Fibroblast of skin of right quadriceps (primary cell): ENCODE measurements around the gene ZC3H12A.
A peak's percentile ranks its signal among the peaks of the same experiment; 100 is the strongest.
"Not testable (repeated sequence)": the region's sequence is repeated elsewhere in the genome, so short reads cannot be mapped to it uniquely, and the experiment has no call there.

Experiments used
- DNase-seq: peaks from one replicate; pipeline ENCODE4 v3.0.0-alpha.2; 2013

ZC3H12A gene

DNA sequence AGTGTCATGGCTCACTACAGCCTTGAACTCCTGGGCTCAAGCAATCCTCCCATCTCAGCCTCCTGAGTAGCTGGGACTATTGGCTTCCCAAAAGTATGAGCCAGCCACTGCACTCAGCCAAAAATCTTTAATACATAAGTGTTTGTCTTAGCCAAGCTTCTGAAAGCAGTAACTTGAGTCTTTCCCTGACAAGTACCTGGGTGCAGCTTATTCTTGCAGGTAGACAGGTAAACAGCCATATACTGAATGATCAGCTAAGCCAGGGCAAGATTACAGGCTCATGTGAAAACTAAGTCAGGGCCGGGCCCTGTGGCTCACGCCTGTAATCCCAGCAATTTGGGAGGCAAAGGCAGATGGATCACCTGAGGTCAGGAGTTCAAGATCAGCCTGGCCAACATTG, 32.4 kb downstream of the ZC3H12A start:
- DNase-seq, result no peak

DNA sequence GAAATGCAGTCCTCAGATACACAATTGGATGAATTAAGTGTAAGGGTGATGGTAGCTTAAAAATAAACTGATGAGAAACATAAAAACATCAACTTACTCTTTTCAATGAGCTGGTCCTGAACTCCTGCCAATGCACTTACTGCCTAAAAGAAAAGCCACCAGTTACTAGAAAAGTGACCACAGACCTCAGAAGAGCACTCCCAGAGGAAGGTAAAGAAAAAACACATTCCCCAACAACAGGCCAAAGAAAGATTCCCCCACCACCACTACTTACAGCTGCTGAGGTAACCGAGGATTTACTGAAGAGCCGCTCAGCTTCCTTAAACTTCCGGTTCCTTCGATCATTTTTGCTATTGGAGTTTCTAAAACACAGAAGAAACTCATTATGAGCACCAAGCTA, 34.8 kb downstream of the ZC3H12A start:
- peak; percentile 21 for DNase-seq

DNA sequence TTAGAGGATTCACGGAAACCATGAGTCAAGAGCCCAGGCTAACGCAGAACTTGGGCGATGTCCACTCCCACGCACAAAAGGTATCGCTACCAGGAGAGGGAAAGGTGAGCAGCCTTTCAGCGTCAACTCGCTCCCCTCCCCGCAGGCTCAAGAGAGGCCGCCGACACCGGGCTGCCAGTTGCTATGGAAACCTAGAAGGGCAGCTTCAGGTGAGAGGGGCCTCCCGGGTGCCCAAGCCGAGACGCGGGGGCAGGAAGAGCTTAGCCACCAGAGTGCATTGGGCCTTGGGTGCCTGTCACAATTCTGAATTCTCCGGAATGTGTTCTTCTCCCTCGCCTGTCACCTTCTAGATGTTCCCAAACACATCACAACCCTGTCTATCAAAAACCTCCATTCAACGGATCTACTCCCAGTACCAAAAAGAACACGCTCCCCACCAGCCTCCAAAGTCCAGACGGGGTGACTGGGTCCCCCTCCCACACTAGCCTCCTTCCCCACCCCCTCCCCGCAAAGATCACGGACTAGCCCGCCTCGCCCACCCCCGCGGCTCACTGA, 39.5 kb downstream of the ZC3H12A start:
- no peak for DNase-seq

DNA sequence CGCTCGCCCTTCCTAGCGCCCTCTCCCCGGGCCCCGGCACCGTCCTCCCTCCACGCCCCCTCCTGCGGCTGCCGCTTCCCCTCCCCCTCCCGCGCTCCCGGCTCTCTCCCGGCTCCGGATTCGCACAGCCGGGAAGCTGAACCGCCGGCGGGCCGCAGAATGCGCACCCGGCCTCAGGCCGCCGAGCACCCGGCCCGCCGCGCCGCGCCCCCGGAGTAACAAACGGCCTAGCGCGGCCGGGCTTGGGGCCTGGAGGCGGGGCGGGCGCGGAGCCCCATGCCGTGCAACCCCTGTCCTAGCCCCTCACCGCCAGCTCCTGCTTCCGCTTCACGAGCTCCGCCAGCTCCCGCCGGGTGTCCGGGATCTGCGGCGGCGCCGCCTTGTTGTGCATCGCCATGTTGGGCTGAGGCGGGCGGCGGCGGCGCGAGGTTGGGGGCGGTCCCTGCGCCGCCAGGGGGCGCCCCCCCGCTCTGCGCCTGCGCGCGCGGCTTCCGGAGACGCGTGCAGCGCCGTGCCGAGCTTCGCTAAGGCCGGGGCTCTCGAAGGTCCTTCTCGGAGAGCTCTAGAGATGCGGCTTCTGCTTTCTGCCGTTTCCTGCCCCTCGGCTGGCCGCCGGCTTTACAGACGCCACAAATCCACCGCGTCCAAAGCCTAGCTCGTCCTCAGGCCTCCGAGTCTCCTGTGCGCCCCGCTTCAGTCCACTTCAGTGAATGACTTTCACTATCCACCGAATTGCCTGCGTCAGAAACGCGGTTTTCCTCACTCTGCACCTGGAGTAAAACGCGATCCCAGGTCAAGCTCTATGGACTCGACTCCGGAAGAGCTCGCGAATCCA, 40.2 kb downstream of the ZC3H12A start, which contains the start of gene MEAF6:
TSS of gene MEAF6 (minus strand) at position 417 of the 835 bp plus-strand sequence. CDS start at position 397, 20 bp downstream.
- peak; percentile 78 for DNase-seq

DNA sequence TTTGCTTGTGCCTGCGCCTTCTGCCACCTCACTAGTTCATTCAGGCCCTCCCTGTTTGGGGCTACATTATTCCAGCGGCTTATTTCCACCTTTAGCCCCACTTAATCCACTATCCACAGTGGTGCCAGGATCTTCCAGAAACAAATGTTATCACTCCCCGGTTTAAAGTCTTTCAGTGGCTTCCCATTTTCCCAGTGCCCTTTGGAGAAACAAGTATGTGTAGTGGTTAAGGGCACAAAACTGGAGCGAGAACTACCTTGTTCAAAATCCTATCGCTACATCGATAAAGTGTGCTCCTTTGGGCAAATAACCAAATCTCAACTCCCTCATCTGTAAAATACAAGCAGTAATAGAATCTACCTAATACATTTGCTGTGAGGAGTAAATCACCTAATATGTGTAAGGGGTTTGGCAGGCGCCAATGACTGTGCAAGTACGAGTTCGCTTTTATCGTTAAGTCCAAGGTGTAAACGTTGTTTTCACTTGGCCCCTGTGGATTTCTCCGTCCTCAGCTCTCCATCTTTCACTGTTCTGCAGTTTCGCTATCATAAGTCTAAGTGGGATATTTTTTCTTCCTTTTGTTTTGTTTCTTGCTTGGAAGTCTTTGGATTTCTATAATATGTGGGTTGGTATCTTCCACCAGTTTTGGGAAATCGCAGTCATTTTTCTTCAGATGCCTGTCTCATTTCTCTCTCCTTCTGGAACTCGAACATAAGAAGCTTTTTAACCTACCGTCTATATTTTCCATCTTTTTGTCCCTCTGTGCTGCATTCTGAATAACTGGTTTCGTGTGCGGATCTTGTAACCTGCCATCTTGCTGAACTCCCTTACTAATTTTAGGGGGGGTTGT, 41.0 kb downstream of the ZC3H12A start:
- no peak for DNase-seq

DNA sequence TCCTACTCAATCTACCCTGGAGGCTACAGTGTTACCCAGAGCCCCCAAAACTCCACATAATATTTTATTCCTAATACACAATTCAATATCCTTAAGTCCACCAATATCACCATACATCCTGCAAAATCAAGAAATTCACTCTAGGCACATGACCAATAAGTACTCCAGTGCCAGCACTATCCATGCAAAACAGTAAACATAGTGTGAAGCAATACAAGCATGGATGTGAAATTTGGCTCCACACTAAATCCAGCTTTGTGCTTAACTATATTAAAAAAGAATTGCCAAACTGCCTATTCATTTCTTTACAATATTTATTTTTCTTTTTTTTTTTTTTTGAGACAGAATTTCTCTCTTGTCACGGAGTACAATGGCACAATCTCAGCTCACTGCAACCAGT, 43.2 kb downstream of the ZC3H12A start:
- DNase-seq, result no peak

DNA sequence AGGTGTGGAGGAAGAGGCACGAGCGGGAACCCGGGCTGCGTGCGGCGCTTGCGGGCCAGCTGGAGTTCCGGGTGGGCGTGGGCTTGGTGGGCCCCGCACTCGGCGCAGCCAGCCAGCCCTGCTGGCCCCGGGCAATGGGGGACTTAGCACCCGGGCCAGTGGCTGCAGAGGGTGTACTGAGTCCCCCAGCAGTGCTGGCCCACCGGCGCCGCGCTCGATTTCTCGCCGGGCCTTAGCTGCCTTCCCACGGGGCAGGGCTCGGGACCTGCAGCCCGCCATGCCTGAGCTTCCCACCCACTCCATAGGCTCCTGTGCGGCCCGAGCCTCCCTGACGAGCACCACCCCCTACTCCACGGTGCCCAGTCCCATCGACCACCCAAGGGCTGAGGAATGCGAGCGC, 43.9 kb downstream of the ZC3H12A start:
- not testable (repeated sequence) for DNase-seq

DNA sequence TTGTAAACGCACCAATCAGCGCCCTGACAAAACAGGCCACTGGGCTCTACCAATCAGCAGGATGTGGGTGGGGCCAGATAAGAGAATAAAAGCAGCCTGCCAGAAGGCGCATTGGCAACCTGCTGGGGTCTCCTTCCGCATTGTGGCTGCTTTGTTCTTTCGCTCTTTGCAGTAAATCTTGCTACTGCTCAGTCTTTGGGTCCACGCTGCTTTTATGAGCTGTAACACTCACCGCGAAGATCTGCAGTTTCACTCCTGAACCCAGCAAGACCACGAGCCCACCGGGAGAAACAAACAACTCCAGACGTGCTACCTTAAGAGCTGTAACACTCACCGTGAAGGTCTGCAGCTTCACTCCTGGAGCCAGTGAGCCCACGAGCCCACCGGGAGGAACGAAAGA, 44.5 kb downstream of the ZC3H12A start:
- not testable (repeated sequence) for DNase-seq

DNA sequence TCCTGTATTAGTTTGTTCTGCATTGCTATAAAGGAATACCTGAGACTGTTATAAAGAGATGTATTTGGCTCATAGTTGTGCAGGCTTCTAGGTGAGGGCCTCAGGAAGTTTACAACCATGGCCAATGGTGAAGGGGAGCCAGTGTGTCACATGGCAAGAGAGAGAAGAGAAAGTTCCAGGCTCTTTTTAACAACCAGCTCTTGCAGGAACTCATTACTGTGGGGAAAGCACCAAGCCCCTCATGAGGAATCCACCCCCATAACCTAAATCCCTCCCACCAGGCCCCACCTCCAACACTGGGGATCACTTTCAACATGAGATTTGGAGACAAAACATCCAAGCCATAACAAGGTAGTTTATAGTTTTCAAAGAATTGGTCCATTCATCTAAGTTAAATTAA, 45.2 kb downstream of the ZC3H12A start:
- no peak for DNase-seq

DNA sequence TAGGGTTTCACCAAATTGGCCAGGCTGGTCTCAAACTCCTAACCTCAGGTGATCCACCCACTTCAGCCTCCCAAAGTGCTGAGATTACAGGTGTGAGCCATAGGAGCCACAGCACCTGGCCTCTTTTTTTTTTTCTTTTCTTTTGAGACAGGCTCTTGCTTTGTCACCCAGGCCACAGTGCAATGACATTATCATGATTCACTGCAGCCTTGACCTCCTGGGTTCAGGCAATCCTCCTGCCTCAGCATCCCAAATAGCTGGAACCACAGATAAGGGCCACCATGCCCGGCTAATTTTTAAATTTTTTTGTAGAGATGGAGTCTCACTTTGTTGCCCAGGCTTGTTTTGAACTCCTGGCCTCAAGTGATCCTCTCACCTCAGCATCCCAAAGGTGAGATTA, 55.5 kb downstream of the ZC3H12A start:
- not testable (repeated sequence) for DNase-seq

DNA sequence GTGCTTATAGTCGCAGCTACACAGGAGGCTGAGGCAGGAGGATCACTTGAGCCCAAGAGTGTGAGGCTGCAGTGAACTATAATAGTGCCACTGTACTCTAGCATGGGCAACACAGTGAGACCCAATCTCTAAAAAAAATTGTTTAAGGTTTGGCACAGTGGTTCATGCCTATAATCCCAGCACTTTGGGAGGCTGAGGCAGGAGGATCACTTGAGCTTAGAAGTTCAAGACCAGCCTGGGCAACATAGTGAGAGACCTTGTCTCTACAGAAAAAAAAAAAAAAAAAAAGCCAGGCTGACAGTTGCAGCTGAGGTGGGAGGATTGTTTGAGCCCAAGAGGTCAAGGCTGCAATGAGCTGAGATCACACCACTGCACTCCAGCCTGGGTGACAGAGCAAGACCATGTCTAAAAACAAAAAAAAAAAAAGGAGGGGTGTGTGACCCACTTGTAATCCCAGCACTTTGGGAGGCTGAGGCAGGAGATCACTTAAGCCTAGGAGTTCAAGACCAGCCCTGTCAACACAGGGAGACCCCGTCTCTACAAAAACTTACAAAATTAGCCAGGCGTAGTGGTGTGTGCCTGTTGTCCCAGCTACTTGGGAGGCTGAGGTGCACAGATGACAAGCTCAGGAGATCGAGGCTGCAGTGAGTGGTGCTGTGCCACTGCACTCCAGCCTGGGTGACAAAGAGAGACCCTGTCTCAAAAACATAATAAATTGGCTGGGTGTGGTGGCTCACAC, 58.2 kb downstream of the ZC3H12A start:
- not testable (repeated sequence) for DNase-seq

DNA sequence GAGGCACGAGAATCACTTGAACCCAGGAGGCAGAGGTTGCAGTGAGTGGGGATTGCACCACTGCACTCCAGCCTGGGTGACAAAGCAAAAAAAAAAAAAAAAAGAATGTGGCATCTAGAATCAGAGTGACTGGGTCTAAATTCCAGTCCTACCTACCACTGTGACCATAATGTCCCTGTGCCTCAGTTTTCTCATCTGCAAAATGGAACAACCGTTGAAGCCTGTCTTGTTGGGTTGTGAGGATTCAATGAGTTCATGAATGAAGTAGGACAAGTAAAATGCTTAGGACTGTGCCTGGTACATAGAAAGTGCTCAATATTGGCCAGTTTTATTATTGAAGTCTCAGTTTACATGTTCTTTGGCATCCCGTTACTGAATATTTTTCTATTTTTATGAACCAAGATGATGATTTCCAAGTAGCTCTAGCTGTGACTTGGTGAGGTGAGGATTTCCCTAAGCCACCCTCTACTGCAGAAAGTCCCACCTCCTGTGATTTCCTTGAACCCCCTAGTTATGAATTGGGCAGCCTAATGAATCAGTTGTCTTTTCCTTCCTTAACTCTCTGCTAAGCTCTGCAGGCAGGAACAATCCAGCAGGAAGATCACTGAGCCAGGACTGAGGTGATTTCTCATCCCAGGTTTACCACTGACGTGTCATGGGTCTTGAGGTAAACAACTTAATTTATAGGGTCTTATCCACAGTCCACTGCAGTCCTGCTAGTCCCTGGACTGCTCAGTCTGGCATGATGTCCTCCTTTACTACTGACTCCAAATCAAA, 59.1 kb downstream of the ZC3H12A start:
- no peak for DNase-seq
